Tibial artery (tissue), 4 donors: ENCODE data around the gene PCDHA1.
A peak's percentile ranks its signal among the peaks of the same experiment; 100 is the strongest.

ENCODE experiments used
- DNase-seq, 2 donors: peaks; one replicate each; pipeline ENCODE4 v3.0.0-alpha.2; 2019
- H3K27ac ChIP-seq, 2 donors: fragments of 200-600 bp; sonication (generic) in 1 of 2; 1 replicate in 1 of 2; 2 replicates in 1 of 2; pipeline ENCODE4 v1.5.1; 2018 to 2019; ENCODE audit warnings: mild to moderate bottlenecking in 1 of 2
- H3K27me3 ChIP-seq, 2 donors: fragments of 200-600 bp; sonication (generic) in 1 of 2; one replicate each; pipeline versions ENCODE4 v1.5.1 to v1.6.0; 2016 to 2019
- H3K36me3 ChIP-seq, 3 donors: fragments of 200-600 bp; sonication (generic) in 2 of 3; one replicate each; pipeline ENCODE4 v1.5.1; 2016 to 2019; ENCODE audit warnings: mild to moderate bottlenecking in 2 of 3
- H3K4me1 ChIP-seq, 4 donors: fragments of 200-600 bp; sonication (generic) in 2 of 4; 1 replicate in 3 of 4; 2 replicates in 1 of 4; pipeline ENCODE4 v1.5.1; 2016 to 2019
- H3K4me3 ChIP-seq, 2 donors: fragments of 200-600 bp; sonication (generic) in 1 of 2; 1 replicate in 1 of 2; 2 replicates in 1 of 2; pipeline ENCODE4 v1.5.1; 2018 to 2019; ENCODE audit warnings: mild to moderate bottlenecking in 2 of 2
- H3K9me3 ChIP-seq, 3 donors: fragments of 200-600 bp; sonication (generic) in 1 of 3; one replicate each; pipeline ENCODE4 v1.5.1; 2016 to 2019
- CTCF ChIP-seq, 2 experiments: fragments of 200-600 bp in 1 of 2; fragments of 450-650 bp in 1 of 2; IDR thresholded peaks; one replicate each; pipeline ENCODE4 v1.5.1; 2017 to 2019; ENCODE audit warnings: antibody characterized with exemption in 2 of 2, mild to moderate bottlenecking in 1 of 2, moderate library complexity in 1 of 2
- intact Hi-C: fragments of 100-400 bp; cut with DNase I; formaldehyde crosslinking; loops from one replicate; pipeline ENCODE4 v1.15.0; 2023; ENCODE audit warnings: low total_unique reads

Gene PCDHA1

DNA sequence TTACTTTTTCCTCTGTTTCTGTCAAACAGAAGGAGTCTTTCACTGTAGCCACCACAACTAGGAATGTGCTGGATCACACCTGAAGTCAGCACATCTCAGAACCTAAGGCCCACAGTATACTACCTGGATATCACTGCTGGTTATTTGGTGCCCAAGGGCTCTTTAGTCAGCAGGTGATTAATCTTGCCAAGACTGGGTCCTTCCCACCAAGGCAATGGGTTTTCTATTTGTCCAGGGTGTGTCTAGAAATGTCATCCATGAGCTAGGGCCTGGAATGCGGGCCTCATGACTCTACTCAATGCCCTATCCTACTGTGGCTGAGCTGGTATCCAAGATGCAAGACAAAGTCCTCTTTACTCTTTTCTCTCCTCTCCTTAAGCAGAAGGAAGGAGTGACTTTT lies 130.4 kb downstream of the PCDHA1 start:
- no peak for TF ChIP-seq CTCF (IDR thresholded peaks at IDR 0.05)
- no peak overlapping the region for H3K27ac ChIP-seq
- intact Hi-C loops: no loop called here
- no peaks in the 10 kb centered on the region for H3K27me3 ChIP-seq
- no peak overlapping the region for H3K4me3 ChIP-seq
- no peaks in the 10 kb centered on the region for H3K36me3 ChIP-seq
- H3K4me1 ChIP-seq: no peaks in the 10 kb centered on the region
- H3K9me3 ChIP-seq: peaks cover 0 to 4% (median 0%) of the 10 kb centered on the region in 3 donors
- DNase-seq: no peak

GRCh38 chr5:140923601-140924000 lies 137.7 kb downstream of the PCDHA1 start:
- Histone ChIP-seq H3K4me1 (peaks cover 0 to 20% (median 12%) of the 10 kb centered on the region in 4 donors), H3K9me3 (no peaks in the 10 kb centered on the region), H3K4me3 (no peak overlapping the region), H3K27ac (no peak overlapping the region), H3K27me3 (peaks cover 0 to 16% of the 10 kb centered on the region in 2 donors), H3K36me3 (no peaks in the 10 kb centered on the region)
- intact Hi-C loops: no loop called here
- no peak for TF ChIP-seq CTCF (IDR thresholded peaks at IDR 0.05)
- DNase-seq: no peak

DNA sequence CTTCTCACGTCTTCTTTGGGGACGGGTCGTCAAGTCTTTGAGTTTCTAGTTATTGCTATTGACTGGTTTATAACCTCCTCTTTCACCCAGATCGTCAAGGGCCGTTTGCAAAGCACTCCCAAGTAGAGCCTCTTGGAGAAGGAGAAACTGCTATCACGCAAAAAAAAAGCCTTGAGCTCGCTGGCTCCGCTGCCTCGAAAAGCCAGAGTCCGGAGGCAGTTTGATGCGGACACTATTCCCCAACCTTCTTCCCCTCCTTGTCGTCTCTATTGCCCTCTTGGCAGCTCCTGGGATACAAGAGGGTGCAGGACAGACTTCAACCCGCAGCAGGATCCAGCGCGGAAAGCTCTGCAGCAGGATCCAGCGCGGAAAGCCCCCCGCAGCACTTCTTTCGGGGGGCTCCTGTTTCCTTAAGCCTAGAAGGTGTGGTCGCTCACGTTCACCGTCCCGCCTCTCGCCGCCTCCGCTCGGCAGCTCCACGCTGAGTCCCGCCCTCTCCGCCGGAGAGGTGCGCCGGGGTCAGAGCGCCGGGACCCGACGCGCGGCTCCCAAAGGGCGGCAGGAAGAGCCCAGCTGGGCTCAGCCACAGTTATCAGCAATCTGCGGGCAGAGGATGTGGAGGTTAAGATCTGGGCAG lies 140.0 kb downstream of the PCDHA1 start, which contains the start of gene PCDHAC1:
Gene PCDHAC1, plus strand, starts transcription at position 494 of the 637 bp plus-strand sequence. CDS start 594 bp downstream, outside the sequence.
- H3K4me3 ChIP-seq: peak within 1 kb of the TSS; percentile 49
- no peak for DNase-seq

GRCh38 chr5:140926443-140927227 lies 140.7 kb downstream of the PCDHA1 start:
- peak; percentile 43 to 57 for TF ChIP-seq CTCF (IDR thresholded peaks at IDR 0.05)
- H3K36me3 ChIP-seq: no peaks in the 10 kb centered on the region
- H3K9me3 ChIP-seq: no peaks in the 10 kb centered on the region
- DNase-seq: peak; percentile 72 to 74
- peaks cover 0 to 20% (median 12%) of the 10 kb centered on the region in 4 donors for H3K4me1 ChIP-seq
- peaks cover 0 to 24% of the 10 kb centered on the region in 2 donors for H3K27me3 ChIP-seq
- no peak overlapping the region for H3K27ac ChIP-seq
- peak overlapping the region; percentile 49 for H3K4me3 ChIP-seq
- intact Hi-C loops: no loop called here

More for the DNA sequence above, 140.0 kb downstream of the PCDHA1 start, which contains the start of gene PCDHAC1:
- no peaks in the 10 kb centered on the region for H3K36me3 ChIP-seq
- H3K27me3 ChIP-seq: peaks cover 0 to 24% of the 10 kb centered on the region in 2 donors
- intact Hi-C loops: no loop called here
- H3K9me3 ChIP-seq: no peaks in the 10 kb centered on the region
- peaks cover 0 to 20% (median 12%) of the 10 kb centered on the region in 4 donors for H3K4me1 ChIP-seq
- TF ChIP-seq CTCF (IDR thresholded peaks at IDR 0.05): no peak
- H3K27ac ChIP-seq: no peak within 1 kb of the TSS

DNA sequence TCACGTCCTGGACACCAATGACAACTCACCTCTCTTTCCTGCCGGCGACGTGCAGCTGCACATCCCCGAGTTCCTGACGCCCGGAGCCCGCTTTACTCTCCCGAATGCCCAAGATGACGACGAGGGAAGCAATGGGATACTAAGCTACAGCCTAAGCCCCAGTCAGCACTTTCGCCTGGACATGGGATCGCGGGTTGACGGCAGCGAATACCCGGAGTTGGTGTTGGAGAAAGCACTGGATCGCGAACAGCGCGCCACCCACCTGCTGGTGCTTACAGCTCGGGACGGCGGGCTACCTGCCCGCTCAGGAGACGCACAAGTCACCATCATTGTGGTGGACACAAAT lies 141.3 kb downstream of the PCDHA1 start:
- Histone ChIP-seq H3K27ac (no peak overlapping the region), H3K4me1 (peaks cover 0 to 20% (median 12%) of the 10 kb centered on the region in 4 donors), H3K36me3 (no peaks in the 10 kb centered on the region), H3K9me3 (no peaks in the 10 kb centered on the region), H3K4me3 (peak overlapping the region; percentile 49), H3K27me3 (peaks cover 0 to 24% of the 10 kb centered on the region in 2 donors)
- TF ChIP-seq CTCF (IDR thresholded peaks at IDR 0.05): no peak
- DNase-seq: no peak
- intact Hi-C loops: no loop called here
